HepG2 (cell line): ENCODE results near the gene SLC39A10. TPM values are rescaled to one million over a fixed set of nuclear protein-coding genes. Genes with fewer than 3 reads are reported as not detected.

Source experiments
- ARID3A ChIP-seq: IDR thresholded peaks from 2 replicates; pipeline ENCODE4 v1.6.1; 2012; ENCODE audit warnings: low read depth, low read length, improper control_type of control experiment
- CAMTA2 ChIP-seq: sonication (generic); formaldehyde crosslinking; IDR thresholded peaks from 2 replicates; pipeline ENCODE4 v1.4.0; 2020; ENCODE audit warnings: mild to moderate bottlenecking, missing genetic modification reagents, borderline replicate concordance
- EHMT2 ChIP-seq: fragments of 200-600 bp; sonication (generic); IDR thresholded peaks from 2 replicates; pipeline ENCODE4 v1.7.0; 2017; ENCODE audit warnings: antibody characterized with exemption, low read depth, low read length, borderline replicate concordance
- FLYWCH1 ChIP-seq: sonication (generic); formaldehyde crosslinking; IDR thresholded peaks from 2 replicates; pipeline ENCODE4 v1.8.1; 2023; ENCODE audit warnings: mild to moderate bottlenecking, missing genetic modification reagents
- JARID2 ChIP-seq: sonication (generic); formaldehyde crosslinking; IDR thresholded peaks from 2 replicates; pipeline ENCODE4 v1.8.1; 2023; ENCODE audit warnings: missing genetic modification reagents, inconsistent platforms; ENCODE audit not compliant: insufficient replicate concordance
- POGK ChIP-seq: sonication (generic); formaldehyde crosslinking; conservative IDR thresholded peaks from 2 replicates; pipeline ENCODE4 v1.8.0; 2022; ENCODE audit warnings: mild to moderate bottlenecking, moderate library complexity, missing genetic modification reagents
- RARA ChIP-seq: IDR thresholded peaks from 2 replicates; pipeline ENCODE4 v1.6.1; 2016; ENCODE audit warnings: missing genetic modification reagents, missing compliant biosample characterization
- REXO4 ChIP-seq: sonication (generic); formaldehyde crosslinking; IDR thresholded peaks from 2 replicates; pipeline ENCODE4 v1.8.0; 2022; ENCODE audit warnings: missing genetic modification reagents, mild to moderate bottlenecking, borderline replicate concordance
- SKIL ChIP-seq: sonication (generic); formaldehyde crosslinking; IDR thresholded peaks from 2 replicates; pipeline ENCODE4 v1.8.0; 2022; ENCODE audit warnings: missing genetic modification reagents, mild to moderate bottlenecking, moderate library complexity, borderline replicate concordance
- SMYD3 ChIP-seq: sonication (generic); formaldehyde crosslinking; IDR thresholded peaks from 2 replicates; pipeline ENCODE4 v1.8.1; 2023; ENCODE audit warnings: mild to moderate bottlenecking, missing genetic modification reagents
- TCF7 ChIP-seq: sonication (generic); IDR thresholded peaks from 2 replicates; pipeline ENCODE4 v1.6.1; 2016; ENCODE audit warnings: antibody characterized with exemption, low read depth
- TP53 ChIP-seq: sonication (generic); formaldehyde crosslinking; conservative IDR thresholded peaks from 2 replicates; pipeline ENCODE4 v1.4.0; 2020; ENCODE audit warnings: missing genetic modification reagents
- ZBTB21 ChIP-seq: sonication (generic); formaldehyde crosslinking; IDR thresholded peaks from 2 replicates; pipeline ENCODE4 v1.4.0; 2020; ENCODE audit warnings: missing genetic modification reagents
- ZC3H4 ChIP-seq: sonication (generic); formaldehyde crosslinking; IDR thresholded peaks from 2 replicates; pipeline ENCODE4 v1.4.0; 2020; ENCODE audit warnings: missing genetic modification reagents, borderline replicate concordance
- ZMAT3 ChIP-seq: sonication (generic); formaldehyde crosslinking; conservative IDR thresholded peaks from 2 replicates; pipeline ENCODE4 v1.7.0; 2021; ENCODE audit warnings: missing genetic modification reagents
- ZNF451 ChIP-seq: sonication (generic); formaldehyde crosslinking; IDR thresholded peaks from 2 replicates; pipeline ENCODE4 v1.5.0; 2020; ENCODE audit warnings: mild to moderate bottlenecking, missing genetic modification reagents
- ZNF484 ChIP-seq: sonication (generic); formaldehyde crosslinking; IDR thresholded peaks from 2 replicates; pipeline ENCODE4 v1.5.1; 2020; ENCODE audit warnings: mild to moderate bottlenecking, low read depth, missing genetic modification reagents, borderline replicate concordance
- ZNF563 ChIP-seq: sonication (generic); formaldehyde crosslinking; IDR thresholded peaks from 2 replicates; pipeline ENCODE4 v1.8.0; 2022; ENCODE audit warnings: mild to moderate bottlenecking, moderate library complexity, missing genetic modification reagents
- ZNF572 ChIP-seq: sonication (generic); formaldehyde crosslinking; IDR thresholded peaks from 2 replicates; pipeline ENCODE4 v1.5.1; 2020; ENCODE audit warnings: mild to moderate bottlenecking, missing genetic modification reagents
- ZNF775 ChIP-seq: sonication (generic); formaldehyde crosslinking; IDR thresholded peaks from 2 replicates; pipeline ENCODE4 v1.4.0; 2020; ENCODE audit warnings: missing genetic modification reagents, mild to moderate bottlenecking, moderate library complexity, borderline replicate concordance
- polyA plus RNA-seq, 8 experiments: library from polyadenylated mRNA; depleted of rRNA in 3 of 8; stranded (reverse) in 7 of 8; unstranded in 1 of 8; fragments of >200 nt; fragmentation: Illumina TruSeq in 4 of 8; extraction: Trizol in 4 of 8; gene quantifications; 2 replicates each; pipeline versions ENCODE4 v1.2.1 to v1.2.3, GENCODE V29; 2011 to 2016; ENCODE audit warnings: low read depth in 4 of 8, missing spikeins in 1 of 8, mixed read lengths in 1 of 8; ENCODE audit not compliant: insufficient read depth in 1 of 8
- total RNA-seq, 5 experiments: library from RNA; depleted of rRNA; stranded (reverse); fragments of >200 nt; fragmentation: Illumina TruSeq; extraction: Trizol; gene quantifications; 2 replicates each; pipeline ENCODE4 v1.2.3, GENCODE V29; 2016; ENCODE audit warnings: low read depth in 1 of 5
- TF ChIP-seq, protein P1 (sequence below): conservative IDR thresholded peaks from 2 replicates; pipeline ENCODE4 v1.6.1; 2018; ENCODE audit warnings: missing genetic modification reagents

The SLC39A10 gene
- total and polyA plus RNA-seq, 2 of the 13 experiments (the other 11 are each of a cell fraction or from before 2014, with no cell fraction given): 13.2 to 21.0 TPM

DNA sequence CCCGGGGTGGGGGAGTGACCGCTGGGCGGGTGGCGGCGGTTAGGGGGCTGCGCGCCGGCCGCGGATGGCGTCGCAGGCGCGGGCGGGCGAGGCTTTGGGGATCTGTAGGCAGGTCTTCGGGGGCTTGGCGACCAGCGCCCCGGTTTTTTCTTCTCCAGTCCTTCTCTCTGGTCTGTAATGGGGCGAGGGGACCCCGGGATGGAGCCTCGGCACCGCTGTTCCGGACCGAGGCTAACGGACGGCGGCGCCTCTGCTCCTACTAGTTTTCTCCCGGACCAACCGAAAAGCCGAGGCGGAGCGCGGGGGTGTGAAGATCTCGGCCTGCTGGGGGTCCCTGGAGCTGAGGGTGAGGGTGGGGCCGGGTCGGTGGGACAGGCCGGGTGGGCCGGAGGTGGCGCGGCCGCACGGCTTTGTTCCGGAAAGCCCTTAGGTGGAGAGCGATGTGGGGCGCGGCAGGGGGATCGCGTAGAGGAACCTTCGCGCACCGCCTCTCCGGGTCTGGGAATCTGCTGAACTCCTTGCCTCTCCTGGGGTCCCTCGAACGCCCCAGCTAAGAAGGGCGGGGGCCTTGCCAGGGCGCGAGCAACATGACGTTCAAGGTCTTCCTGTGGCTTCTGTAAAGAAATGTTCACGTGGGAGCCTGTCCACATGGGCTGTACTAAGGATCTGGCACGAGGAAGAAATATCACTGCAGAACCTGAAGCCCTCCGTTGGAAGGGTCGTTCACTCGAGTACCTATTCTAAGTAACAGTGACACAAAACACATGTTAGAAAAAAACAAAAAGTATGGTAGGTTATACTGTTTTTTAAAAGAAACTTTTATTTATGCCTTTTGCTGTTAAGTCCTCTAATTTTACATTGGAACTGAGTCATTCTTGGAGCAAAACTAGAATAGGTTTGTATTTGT, 861 bp downstream of the SLC39A10 start (continued):
- TF ChIP-seq POGK (no peak), TCF7 (no peak), TP53 (no peak), ZC3H4 (CRISPR knock-in tag) (peak; percentile 79; the same call in 1 of the 2 replicates), ZMAT3 (CRISPR knock-in tag) (0 out of 2 replicates have a peak, but pooled peaks have one; percentile 27), ZNF572 (no peak), FLYWCH1 (CRISPR knock-in tag) (no peak), JARID2 (CRISPR knock-in tag) (no peak), ZNF484 (CRISPR knock-in tag) (no peak; the same call in 1 of the 2 replicates), CAMTA2 (CRISPR knock-in tag) (no peak; the same call in 1 of the 2 replicates), ZNF775 (no peak; the same call in 1 of the 2 replicates), ARID3A (no peak), REXO4 (no peak), ZNF451 (no peak), RARA (peak; percentile 42; the same call in 1 of the 2 replicates), ZBTB21 (CRISPR knock-in tag) (no peak), SMYD3 (CRISPR knock-in tag) (peak; percentile 67; the same call in 1 of the 2 replicates), ZNF563 (CRISPR knock-in tag) (peak; percentile 83), EHMT2 (no peak), SKIL (CRISPR knock-in tag) (no peak)
- TF ChIP-seq, protein P1, sequence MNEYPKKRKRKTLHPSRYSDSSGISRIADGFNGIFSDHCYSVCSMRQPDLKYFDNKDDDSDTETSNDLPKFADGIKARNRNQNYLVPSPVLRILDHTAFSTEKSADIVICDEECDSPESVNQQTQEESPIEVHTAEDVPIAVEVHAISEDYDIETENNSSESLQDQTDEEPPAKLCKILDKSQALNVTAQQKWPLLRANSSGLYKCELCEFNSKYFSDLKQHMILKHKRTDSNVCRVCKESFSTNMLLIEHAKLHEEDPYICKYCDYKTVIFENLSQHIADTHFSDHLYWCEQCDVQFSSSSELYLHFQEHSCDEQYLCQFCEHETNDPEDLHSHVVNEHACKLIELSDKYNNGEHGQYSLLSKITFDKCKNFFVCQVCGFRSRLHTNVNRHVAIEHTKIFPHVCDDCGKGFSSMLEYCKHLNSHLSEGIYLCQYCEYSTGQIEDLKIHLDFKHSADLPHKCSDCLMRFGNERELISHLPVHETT: peak; percentile 66; the same call in 1 of the 2 replicates
